HEK293 (cell line): ENCODE measurements around the gene MYO5B.

Experiments used
- ZNF274 ChIP-seq, 2 experiments: fragments of 200-500 bp in 1 of 2; fragments of 450-650 bp in 1 of 2; sonication (Bioruptor generic) in 1 of 2; formaldehyde crosslinking in 1 of 2; IDR thresholded peaks; 2 replicates each; pipeline versions ENCODE4 v1.5.1 to v1.6.1; 2014 to 2016; ENCODE audit warnings: borderline replicate concordance in 1 of 2, inconsistent platforms in 1 of 2, low read length in 1 of 2, missing biosample characterization in 1 of 2, missing genetic modification characterization in 1 of 2
- ZNF561 ChIP-seq: fragments of 450-650 bp; IDR thresholded peaks from 2 replicates; pipeline ENCODE4 v1.5.1; 2018; ENCODE audit warnings: missing biosample characterization, missing genetic modification characterization, borderline replicate concordance
- TF ChIP-seq, protein P1 (sequence below): fragments of 450-650 bp; formaldehyde crosslinking; IDR thresholded peaks from 2 replicates; pipeline ENCODE4 v1.5.1; 2016; ENCODE audit warnings: missing biosample characterization, missing genetic modification characterization

DNA sequence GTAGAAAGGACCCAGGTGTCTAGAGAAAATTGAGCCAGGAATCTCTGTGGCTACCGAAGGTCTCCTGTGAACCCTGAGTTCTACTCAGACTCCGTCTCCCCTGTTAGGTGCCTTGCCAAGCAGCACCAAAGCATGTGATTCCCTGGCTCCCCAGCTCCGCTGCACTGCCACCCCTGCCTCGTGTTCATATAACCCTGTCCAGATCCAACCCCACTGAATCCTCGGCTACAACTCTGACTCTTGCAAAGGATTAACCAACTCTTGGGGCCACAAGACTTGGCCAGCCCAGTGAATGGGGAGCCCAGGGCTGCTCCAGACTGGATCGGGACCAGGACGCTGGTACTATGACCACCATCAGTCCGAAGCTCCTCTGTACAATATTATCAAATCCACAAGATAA lies 344.3 kb downstream of the MYO5B start:
- TF ChIP-seq, protein P1, sequence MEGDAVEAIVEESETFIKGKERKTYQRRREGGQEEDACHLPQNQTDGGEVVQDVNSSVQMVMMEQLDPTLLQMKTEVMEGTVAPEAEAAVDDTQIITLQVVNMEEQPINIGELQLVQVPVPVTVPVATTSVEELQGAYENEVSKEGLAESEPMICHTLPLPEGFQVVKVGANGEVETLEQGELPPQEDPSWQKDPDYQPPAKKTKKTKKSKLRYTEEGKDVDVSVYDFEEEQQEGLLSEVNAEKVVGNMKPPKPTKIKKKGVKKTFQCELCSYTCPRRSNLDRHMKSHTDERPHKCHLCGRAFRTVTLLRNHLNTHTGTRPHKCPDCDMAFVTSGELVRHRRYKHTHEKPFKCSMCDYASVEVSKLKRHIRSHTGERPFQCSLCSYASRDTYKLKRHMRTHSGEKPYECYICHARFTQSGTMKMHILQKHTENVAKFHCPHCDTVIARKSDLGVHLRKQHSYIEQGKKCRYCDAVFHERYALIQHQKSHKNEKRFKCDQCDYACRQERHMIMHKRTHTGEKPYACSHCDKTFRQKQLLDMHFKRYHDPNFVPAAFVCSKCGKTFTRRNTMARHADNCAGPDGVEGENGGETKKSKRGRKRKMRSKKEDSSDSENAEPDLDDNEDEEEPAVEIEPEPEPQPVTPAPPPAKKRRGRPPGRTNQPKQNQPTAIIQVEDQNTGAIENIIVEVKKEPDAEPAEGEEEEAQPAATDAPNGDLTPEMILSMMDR, result no peak
- TF ChIP-seq ZNF274 (IDR thresholded peaks at IDR 0.05; ENCODE audit: low read length), result no peak
- TF ChIP-seq ZNF274 (tag by site-specific recombination; IDR thresholded peaks at IDR 0.05; ENCODE audit: borderline replicate concordance), result no peak
- TF ChIP-seq ZNF561 (tag by site-specific recombination), result no peak
